ENCODE data around the gene HOXB3.

HOXB3 gene

DNA sequence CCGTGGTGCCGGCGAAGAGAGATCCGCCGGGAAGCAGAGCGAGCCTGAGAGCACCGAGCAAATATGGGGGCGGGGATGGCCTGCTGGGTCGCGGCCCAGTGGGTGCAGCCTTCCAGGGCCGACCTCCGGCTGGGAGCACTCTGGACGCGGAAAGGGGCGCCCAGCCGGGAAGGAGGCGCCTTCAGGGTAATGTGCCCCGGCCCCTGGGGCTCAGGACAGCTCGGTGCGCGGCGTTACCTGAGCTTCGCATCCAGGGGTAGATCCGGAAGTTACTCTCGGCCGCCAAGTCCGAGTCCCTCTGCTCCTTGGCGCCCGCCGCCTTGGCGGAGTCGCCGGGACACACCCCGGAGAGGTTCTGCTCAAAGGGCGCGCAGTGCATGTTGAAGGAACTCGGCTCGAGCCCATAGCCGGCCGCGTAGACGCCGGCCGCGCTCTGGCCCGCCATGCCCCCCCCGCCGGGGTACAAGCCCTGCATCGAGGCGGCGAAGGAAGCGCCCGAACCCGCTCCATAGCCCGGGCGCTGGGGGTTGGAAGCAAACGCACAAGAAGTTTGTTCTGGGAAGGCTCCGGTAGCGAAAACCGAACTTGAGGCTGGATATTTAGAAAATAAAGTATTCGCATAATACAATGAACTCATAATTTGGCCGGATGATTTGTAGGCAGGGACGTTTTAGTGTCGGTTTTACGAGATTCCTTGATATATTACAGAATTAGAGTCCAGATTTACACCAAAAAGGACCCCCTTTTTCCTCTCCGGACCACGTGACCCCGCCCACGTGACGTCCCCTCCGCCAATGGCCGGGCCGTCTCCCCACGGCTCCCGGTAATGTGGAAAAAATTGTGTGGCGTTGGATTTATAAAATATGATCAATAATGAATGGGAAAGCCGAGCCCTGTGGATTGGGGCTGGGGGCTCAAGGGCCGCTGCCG is 20.5 kb upstream of the HOXB3 start, which contains the start of gene HOXB7 (continued):
- TF ChIP-seq ZNF19 (tag by site-specific recombination; IDR thresholded peaks at IDR 0.05; ENCODE audit: low read depth) (no peak), ZBTB20 (tag by site-specific recombination; IDR thresholded peaks at IDR 0.05) (peak; percentile 68), ZNF473 (tag by site-specific recombination; IDR thresholded peaks at IDR 0.05) (no peak), SCRT1 (tag by site-specific recombination; IDR thresholded peaks at IDR 0.05; ENCODE audit: borderline replicate concordance) (no peak), ZNF292 (tag by site-specific recombination; IDR thresholded peaks at IDR 0.05; ENCODE audit: borderline replicate concordance, low read depth) (no peak), ZNF324 (tag by site-specific recombination; IDR thresholded peaks at IDR 0.05) (no peak), YY2 (tag by site-specific recombination; IDR thresholded peaks at IDR 0.05) (no peak), ZNF558 (tag by site-specific recombination; IDR thresholded peaks at IDR 0.05) (no peak), TRIM28 (IDR thresholded peaks at IDR 0.05; ENCODE audit: borderline replicate concordance, low read length) (no peak), PRDM1 (tag by site-specific recombination; IDR thresholded peaks at IDR 0.05) (no peak), GLIS1 (tag by site-specific recombination; IDR thresholded peaks at IDR 0.05) (no peak), ZNF76 (tag by site-specific recombination; IDR thresholded peaks at IDR 0.05; ENCODE audit: borderline replicate concordance, low read depth) (peak; percentile 49; the same call in 1 of the 2 replicates), ZNF133 (tag by site-specific recombination; IDR thresholded peaks at IDR 0.05) (no peak), ZNF548 (tag by site-specific recombination; IDR thresholded peaks at IDR 0.05) (no peak), OSR2 (tag by site-specific recombination; IDR thresholded peaks at IDR 0.05) (0 out of 2 replicates have a peak, but pooled peaks have one; percentile 12), ZNF837 (tag by site-specific recombination; IDR thresholded peaks at IDR 0.05) (no peak), ZNF140 (tag by site-specific recombination; IDR thresholded peaks at IDR 0.05) (no peak), SP7 (tag by site-specific recombination; IDR thresholded peaks at IDR 0.05) (0 out of 2 replicates have a peak, but pooled peaks have one; percentile 20), EGR2 (tag by site-specific recombination; IDR thresholded peaks at IDR 0.05; ENCODE audit: low read depth) (peak; percentile 69), MYNN (tag by site-specific recombination; IDR thresholded peaks at IDR 0.05; ENCODE audit: borderline replicate concordance) (no peak), SCRT2 (tag by site-specific recombination; IDR thresholded peaks at IDR 0.05) (no peak), MZF1 (tag by site-specific recombination; IDR thresholded peaks at IDR 0.05; ENCODE audit: borderline replicate concordance) (no peak), ZNF311 (tag by site-specific recombination; IDR thresholded peaks at IDR 0.05; ENCODE audit: borderline replicate concordance) (no peak), GLI4 (tag by site-specific recombination; IDR thresholded peaks at IDR 0.05) (no peak), YY1 (tag by site-specific recombination; IDR thresholded peaks at IDR 0.05) (0 out of 2 replicates have a peak, but pooled peaks have one; percentile 21), FEZF1 (tag by site-specific recombination; IDR thresholded peaks at IDR 0.05) (no peak)
- TF ChIP-seq, protein P1, sequence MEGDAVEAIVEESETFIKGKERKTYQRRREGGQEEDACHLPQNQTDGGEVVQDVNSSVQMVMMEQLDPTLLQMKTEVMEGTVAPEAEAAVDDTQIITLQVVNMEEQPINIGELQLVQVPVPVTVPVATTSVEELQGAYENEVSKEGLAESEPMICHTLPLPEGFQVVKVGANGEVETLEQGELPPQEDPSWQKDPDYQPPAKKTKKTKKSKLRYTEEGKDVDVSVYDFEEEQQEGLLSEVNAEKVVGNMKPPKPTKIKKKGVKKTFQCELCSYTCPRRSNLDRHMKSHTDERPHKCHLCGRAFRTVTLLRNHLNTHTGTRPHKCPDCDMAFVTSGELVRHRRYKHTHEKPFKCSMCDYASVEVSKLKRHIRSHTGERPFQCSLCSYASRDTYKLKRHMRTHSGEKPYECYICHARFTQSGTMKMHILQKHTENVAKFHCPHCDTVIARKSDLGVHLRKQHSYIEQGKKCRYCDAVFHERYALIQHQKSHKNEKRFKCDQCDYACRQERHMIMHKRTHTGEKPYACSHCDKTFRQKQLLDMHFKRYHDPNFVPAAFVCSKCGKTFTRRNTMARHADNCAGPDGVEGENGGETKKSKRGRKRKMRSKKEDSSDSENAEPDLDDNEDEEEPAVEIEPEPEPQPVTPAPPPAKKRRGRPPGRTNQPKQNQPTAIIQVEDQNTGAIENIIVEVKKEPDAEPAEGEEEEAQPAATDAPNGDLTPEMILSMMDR (tag by site-specific recombination; IDR thresholded peaks at IDR 0.05): 0 out of 2 replicates have a peak, but pooled peaks have one; percentile 18
- TF ChIP-seq, protein P2, sequence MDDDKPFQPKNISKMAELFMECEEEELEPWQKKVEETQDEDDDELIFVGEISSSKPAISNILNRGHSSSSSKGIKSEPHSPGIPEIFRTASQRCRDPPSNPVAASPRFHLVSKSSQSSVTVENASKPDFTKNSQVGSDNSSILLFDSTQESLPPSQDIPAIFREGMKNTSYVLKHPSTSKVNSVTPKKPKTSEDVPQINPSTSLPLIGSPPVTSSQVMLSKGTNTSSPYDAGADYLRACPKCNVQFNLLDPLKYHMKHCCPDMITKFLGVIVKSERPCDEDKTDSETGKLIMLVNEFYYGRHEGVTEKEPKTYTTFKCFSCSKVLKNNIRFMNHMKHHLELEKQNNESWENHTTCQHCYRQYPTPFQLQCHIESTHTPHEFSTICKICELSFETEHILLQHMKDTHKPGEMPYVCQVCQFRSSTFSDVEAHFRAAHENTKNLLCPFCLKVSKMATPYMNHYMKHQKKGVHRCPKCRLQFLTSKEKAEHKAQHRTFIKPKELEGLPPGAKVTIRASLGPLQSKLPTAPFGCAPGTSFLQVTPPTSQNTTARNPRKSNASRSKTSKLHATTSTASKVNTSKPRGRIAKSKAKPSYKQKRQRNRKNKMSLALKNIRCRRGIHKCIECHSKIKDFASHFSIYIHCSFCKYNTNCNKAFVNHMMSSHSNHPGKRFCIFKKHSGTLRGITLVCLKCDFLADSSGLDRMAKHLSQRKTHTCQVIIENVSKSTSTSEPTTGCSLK (tag by site-specific recombination; IDR thresholded peaks at IDR 0.05): no peak
- TF ChIP-seq, protein P3, sequence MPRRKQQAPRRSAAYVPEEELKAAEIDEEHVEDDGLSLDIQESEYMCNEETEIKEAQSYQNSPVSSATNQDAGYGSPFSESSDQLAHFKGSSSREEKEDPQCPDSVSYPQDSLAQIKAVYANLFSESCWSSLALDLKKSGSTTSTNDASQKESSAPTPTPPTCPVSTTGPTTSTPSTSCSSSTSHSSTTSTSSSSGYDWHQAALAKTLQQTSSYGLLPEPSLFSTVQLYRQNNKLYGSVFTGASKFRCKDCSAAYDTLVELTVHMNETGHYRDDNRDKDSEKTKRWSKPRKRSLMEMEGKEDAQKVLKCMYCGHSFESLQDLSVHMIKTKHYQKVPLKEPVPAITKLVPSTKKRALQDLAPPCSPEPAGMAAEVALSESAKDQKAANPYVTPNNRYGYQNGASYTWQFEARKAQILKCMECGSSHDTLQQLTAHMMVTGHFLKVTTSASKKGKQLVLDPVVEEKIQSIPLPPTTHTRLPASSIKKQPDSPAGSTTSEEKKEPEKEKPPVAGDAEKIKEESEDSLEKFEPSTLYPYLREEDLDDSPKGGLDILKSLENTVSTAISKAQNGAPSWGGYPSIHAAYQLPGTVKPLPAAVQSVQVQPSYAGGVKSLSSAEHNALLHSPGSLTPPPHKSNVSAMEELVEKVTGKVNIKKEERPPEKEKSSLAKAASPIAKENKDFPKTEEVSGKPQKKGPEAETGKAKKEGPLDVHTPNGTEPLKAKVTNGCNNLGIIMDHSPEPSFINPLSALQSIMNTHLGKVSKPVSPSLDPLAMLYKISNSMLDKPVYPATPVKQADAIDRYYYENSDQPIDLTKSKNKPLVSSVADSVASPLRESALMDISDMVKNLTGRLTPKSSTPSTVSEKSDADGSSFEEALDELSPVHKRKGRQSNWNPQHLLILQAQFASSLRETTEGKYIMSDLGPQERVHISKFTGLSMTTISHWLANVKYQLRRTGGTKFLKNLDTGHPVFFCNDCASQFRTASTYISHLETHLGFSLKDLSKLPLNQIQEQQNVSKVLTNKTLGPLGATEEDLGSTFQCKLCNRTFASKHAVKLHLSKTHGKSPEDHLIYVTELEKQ (tag by site-specific recombination; IDR thresholded peaks at IDR 0.05; ENCODE audit: borderline replicate concordance): no peak
- TF ChIP-seq, protein P4, sequence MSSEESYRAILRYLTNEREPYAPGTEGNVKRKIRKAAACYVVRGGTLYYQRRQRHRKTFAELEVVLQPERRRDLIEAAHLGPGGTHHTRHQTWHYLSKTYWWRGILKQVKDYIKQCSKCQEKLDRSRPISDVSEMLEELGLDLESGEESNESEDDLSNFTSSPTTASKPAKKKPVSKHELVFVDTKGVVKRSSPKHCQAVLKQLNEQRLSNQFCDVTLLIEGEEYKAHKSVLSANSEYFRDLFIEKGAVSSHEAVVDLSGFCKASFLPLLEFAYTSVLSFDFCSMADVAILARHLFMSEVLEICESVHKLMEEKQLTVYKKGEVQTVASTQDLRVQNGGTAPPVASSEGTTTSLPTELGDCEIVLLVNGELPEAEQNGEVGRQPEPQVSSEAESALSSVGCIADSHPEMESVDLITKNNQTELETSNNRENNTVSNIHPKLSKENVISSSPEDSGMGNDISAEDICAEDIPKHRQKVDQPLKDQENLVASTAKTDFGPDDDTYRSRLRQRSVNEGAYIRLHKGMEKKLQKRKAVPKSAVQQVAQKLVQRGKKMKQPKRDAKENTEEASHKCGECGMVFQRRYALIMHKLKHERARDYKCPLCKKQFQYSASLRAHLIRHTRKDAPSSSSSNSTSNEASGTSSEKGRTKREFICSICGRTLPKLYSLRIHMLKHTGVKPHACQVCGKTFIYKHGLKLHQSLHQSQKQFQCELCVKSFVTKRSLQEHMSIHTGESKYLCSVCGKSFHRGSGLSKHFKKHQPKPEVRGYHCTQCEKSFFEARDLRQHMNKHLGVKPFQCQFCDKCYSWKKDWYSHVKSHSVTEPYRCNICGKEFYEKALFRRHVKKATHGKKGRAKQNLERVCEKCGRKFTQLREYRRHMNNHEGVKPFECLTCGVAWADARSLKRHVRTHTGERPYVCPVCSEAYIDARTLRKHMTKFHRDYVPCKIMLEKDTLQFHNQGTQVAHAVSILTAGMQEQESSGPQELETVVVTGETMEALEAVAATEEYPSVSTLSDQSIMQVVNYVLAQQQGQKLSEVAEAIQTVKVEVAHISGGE (tag by site-specific recombination; conservative IDR thresholded peaks at IDR 0.05; ENCODE audit: low read depth): peak; percentile 70

Data from HEK293 (cell line).